ENCODE measurements around the gene LRP3.
"Not testable (repeated sequence)": the region's sequence is repeated elsewhere in the genome, so short reads cannot be mapped to it uniquely, and the experiment has no call there.

LRP3 gene

GRCh38 chr19:33199441-33200265, 5.5 kb downstream of the LRP3 start:
- no peak for DNase-seq

GRCh38 chr19:33201473-33201872, 7.3 kb downstream of the LRP3 start:
- in situ Hi-C loops (cut with HindIII; ENCODE audit: low pct_ligation_motif_present, low pct_unique_long_range_greater_than_20kb, low sequenced_read_pairs), result no loop called here
- DNase-seq, result no peak

More at GRCh38 chr19:33199441-33200265, 5.5 kb downstream of the LRP3 start:
- in situ Hi-C loops (cut with HindIII; ENCODE audit: low pct_ligation_motif_present, low pct_unique_long_range_greater_than_20kb, low sequenced_read_pairs), result no loop called here

- in situ Hi-C loops (cut with HindIII; ENCODE audit: low pct_ligation_motif_present, low pct_unique_long_range_greater_than_20kb, low sequenced_read_pairs), result no loop called here
- no peak for DNase-seq
These were observed 7.9 kb downstream of the LRP3 start for GRCh38 chr19:33201886-33202545.

- in situ Hi-C loops (cut with HindIII; ENCODE audit: low pct_ligation_motif_present, low pct_unique_long_range_greater_than_20kb, low sequenced_read_pairs), result no loop called here
- no peak for DNase-seq
These were observed 8.7 kb downstream of the LRP3 start for GRCh38 chr19:33202546-33203507.

GRCh38 chr19:33203529-33203928, 9.4 kb downstream of the LRP3 start:
- DNase-seq, result no peak
- in situ Hi-C loops (cut with HindIII; ENCODE audit: low pct_ligation_motif_present, low pct_unique_long_range_greater_than_20kb, low sequenced_read_pairs), result no loop called here

- in situ Hi-C loops (cut with HindIII; ENCODE audit: low pct_ligation_motif_present, low pct_unique_long_range_greater_than_20kb, low sequenced_read_pairs), result no loop called here
- no peak for DNase-seq
These were observed 10.2 kb downstream of the LRP3 start for GRCh38 chr19:33204136-33204973.

GRCh38 chr19:33205110-33205509, 11.0 kb downstream of the LRP3 start:
- in situ Hi-C loops (cut with HindIII; ENCODE audit: low pct_ligation_motif_present, low pct_unique_long_range_greater_than_20kb, low sequenced_read_pairs), result no loop called here
- no peak for DNase-seq

- DNase-seq, result no peak
- in situ Hi-C loops (cut with HindIII; ENCODE audit: low pct_ligation_motif_present, low pct_unique_long_range_greater_than_20kb, low sequenced_read_pairs), result no loop called here
These were observed 11.6 kb downstream of the LRP3 start for GRCh38 chr19:33205531-33206260.

GRCh38 chr19:33206261-33207039, 12.3 kb downstream of the LRP3 start:
- in situ Hi-C loops (cut with HindIII; ENCODE audit: low pct_ligation_motif_present, low pct_unique_long_range_greater_than_20kb, low sequenced_read_pairs), result no loop called here
- no peak for DNase-seq

- in situ Hi-C loops (cut with HindIII; ENCODE audit: low pct_ligation_motif_present, low pct_unique_long_range_greater_than_20kb, low sequenced_read_pairs), result no loop called here
- DNase-seq, result no peak
These were observed 13.0 kb downstream of the LRP3 start for GRCh38 chr19:33207040-33207620.

GRCh38 chr19:33207903-33208302, 13.8 kb downstream of the LRP3 start:
- in situ Hi-C loops (cut with HindIII; ENCODE audit: low pct_ligation_motif_present, low pct_unique_long_range_greater_than_20kb, low sequenced_read_pairs), result no loop called here
- DNase-seq, result no peak

- in situ Hi-C loops (cut with HindIII; ENCODE audit: low pct_ligation_motif_present, low pct_unique_long_range_greater_than_20kb, low sequenced_read_pairs), result no loop called here
- DNase-seq, result no peak
These were observed 14.3 kb downstream of the LRP3 start for GRCh38 chr19:33208371-33208895.

- in situ Hi-C loops (cut with HindIII; ENCODE audit: low pct_ligation_motif_present, low pct_unique_long_range_greater_than_20kb, low sequenced_read_pairs), result no loop called here
- no peak for DNase-seq
These were observed 15.0 kb downstream of the LRP3 start for GRCh38 chr19:33208904-33209849.

GRCh38 chr19:33209850-33210230, 15.7 kb downstream of the LRP3 start:
- in situ Hi-C loops (cut with HindIII; ENCODE audit: low pct_ligation_motif_present, low pct_unique_long_range_greater_than_20kb, low sequenced_read_pairs); DNase-seq: not testable (repeated sequence)

- DNase-seq, result no peak
These were observed 16.3 kb downstream of the LRP3 start for GRCh38 chr19:33210266-33210940.

More at GRCh38 chr19:33210266-33210940, 16.3 kb downstream of the LRP3 start:
- in situ Hi-C loops (cut with HindIII; ENCODE audit: low pct_ligation_motif_present, low pct_unique_long_range_greater_than_20kb, low sequenced_read_pairs), result no loop called here
